GM20431 (cell line): ENCODE data around the gene TFAP2E.

Experiments used
- in situ Hi-C: fragments of 300-500 bp; cut with MseI, MboI; formaldehyde crosslinking; loops from one replicate; pipeline ENCODE4 v1.15.0; 2020; ENCODE audit warnings: low sequenced_read_pairs; ENCODE audit not compliant: unreplicated experiment

Gene TFAP2E

DNA sequence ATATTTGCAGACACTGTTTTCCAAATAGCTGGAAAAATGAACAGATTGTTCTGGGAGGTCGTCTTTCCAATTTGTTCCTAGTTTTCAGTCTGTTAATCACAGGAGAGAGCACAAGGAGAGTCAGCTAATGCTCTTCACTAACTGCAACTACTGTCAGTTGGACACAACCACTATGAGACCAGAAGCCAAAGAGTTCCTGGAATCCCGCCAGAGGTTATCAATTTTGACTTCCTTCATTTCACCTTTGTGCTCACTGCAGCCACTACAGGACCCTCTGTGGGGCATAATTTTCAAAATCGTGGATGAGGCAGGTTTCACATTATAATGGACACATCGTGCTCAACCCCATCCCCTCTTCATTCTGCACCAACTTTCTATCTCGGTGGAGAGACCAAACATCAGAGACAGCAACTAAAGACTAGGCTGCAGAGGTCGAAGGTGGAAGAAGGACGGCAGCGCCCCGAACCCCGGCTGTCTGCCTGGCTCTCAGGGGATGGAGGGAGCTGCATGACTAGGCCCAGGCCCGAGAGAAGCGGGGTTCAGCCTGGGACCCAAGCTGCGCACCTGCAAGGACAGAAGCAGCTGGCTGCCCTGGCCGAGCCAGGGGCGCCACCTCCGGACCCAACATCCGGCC is 16.5 kb upstream of the TFAP2E start:
- in situ Hi-C loops, result no loop called here

DNA sequence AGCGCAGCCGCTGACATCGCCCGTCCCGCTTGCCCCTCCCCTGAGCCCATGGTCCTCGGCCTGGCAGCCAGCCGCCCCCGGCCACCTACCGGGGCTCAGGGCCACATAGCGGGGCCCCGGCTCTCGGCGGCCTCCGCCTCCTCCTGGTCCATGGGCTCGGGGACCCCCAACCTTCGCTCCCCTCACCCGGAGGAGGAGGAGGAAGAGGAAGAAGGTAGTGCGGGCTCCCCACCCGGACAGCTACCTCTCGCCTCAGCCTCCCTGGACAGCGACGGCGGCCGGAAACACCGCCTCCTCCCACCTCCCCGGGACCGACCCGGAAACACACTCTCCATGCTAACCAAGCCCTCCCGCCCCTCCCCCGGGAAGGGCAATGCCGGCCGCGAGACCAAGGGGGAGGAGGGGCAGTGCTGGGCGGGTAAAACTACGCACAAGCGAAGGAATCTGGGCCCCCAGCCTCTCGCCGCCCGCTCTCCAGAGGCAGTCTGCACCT is 15.9 kb upstream of the TFAP2E start, which contains the start of gene KIAA0319L:
KIAA0319L (minus strand) TSS at position 286 of the 493 bp plus-strand sequence. CDS start 2,912 bp downstream, outside the sequence.
- in situ Hi-C loops, result no loop called here

DNA sequence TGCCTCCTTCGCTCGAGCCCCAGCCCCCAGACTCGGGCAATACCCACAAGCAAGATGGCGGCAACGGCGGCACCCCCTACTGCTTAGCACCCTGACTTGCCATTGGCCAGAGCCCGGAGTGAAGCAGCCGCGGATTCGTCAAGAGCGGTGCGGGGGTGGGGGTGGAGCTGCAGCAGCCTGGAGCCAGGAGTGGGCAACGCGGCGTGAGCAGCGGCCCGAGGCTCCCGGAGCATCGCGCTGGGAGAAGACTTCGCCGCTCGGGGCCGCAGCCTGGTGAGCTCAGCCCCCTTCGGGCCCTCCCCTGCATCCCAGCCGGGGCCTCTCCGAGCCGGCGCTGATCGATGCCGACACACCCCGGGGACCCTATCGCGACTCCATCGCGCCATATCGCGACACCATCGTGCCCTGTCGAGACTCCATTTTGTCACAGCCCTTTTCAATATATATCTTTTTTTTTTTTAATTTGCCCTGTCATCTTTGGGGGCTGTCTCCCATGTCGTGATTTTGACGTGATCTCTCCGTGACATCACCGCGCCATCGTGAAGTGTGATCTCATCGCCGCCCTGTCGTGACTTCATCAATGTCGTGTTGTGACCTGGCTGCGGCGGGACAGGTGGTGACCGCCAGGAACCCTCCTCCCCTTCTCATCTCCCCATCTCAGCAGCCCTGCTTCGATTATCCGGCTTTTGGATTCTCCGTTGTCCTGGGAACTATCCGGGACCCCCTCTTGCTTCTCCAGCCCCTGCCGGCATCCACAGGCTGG is 15.3 kb upstream of the TFAP2E start, which contains the start of gene NCDN:
NCDN (plus strand) TSS at position 189 of the 763 bp plus-strand sequence; CDS start at position 581, 392 bp downstream.
- in situ Hi-C loops, result no loop called here

- in situ Hi-C loops, result no loop called here
Measured at GRCh38 chr1:35558374-35559316, 14.5 kb upstream of the TFAP2E start.

GRCh38 chr1:35559317-35559944 is 13.7 kb upstream of the TFAP2E start:
- in situ Hi-C loops, result no loop called here

DNA sequence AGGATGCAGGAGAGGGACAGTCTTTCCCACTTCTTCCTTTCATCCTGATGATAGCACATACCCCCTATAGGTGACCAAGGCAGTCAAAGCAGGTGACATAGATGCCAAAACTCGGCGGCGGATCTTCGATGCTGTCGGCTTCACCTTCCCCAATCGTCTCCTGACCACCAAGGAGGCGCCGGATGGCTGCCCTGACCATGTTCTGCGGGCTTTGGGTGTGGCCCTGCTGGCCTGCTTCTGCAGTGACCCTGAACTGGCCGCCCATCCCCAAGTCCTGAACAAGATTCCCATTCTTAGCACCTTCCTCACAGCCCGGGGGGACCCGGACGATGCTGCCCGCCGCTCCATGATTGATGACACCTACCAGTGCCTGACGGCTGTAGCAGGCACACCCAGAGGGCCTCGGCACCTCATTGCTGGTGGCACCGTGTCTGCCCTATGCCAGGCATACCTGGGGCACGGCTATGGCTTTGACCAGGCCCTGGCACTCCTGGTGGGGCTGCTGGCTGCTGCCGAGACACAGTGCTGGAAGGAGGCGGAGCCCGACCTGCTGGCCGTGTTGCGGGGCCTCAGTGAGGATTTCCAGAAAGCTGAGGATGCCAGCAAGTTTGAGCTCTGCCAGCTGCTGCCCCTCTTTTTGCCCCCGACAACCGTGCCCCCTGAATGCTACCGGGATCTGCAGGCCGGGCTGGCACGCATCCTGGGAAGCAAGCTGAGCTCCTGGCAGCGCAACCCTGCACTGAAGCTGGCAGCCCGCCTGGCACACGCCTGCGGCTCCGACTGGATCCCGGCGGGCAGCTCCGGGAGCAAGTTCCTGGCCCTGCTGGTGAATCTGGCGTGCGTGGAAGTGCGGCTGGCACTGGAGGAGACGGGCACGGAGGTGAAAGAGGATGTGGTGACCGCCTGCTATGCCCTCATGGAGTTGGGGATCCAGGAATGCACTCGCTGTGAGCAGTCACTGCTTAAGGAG is 12.6 kb upstream of the TFAP2E start:
- in situ Hi-C loops, result loop anchor here (10.0 kb wide), 2 partner anchors 106 to 164 kb away; no protein-coding TSS in a partner anchor

DNA sequence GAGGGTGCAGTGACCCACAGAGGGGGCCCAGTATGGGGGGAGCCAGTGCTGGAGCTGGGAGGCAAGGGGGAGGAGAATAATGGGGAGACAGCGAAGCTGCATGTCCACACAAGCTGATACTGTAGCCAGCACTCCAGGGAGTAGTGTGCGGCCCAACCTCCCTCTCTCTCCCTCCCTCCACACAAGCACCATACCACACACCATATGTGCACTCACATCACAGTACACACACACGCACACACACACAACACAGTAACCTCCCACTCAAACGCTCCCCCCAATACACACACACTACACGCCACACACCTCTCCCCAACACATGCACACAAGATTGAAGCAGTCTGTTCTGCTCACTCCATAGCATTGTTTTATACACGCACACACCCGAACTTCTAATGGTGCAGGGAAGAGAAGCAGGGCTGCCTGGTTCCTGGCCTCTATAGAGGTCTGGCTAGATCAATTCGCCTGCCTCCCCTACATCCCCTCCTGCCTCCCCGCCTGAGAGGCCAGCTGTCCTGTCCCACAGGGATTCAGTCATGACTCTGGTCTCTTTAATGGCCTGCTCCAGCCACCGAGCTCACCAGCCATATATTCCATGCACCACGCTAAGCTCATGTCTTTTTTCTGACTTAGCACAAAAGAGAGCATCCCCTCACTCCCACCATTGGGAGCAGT is 11.7 kb upstream of the TFAP2E start:
- in situ Hi-C loops, result loop anchor here (10.0 kb wide), 2 partner anchors 107 to 163 kb away; no protein-coding TSS in a partner anchor

- in situ Hi-C loops, result loop anchor here (10.0 kb wide), 2 partner anchors 107 to 163 kb away; no protein-coding TSS in a partner anchor
Measured at GRCh38 chr1:35561972-35562680, 11.0 kb upstream of the TFAP2E start.

GRCh38 chr1:35563166-35563565 is 9.9 kb upstream of the TFAP2E start:
- in situ Hi-C loops, result loop anchor here (10.0 kb wide), 2 partner anchors 108 to 162 kb away; no protein-coding TSS in a partner anchor

GRCh38 chr1:35564037-35564883 is 8.9 kb upstream of the TFAP2E start:
- in situ Hi-C loops, result loop anchor here (10.0 kb wide), 2 partner anchors 109 to 161 kb away; no protein-coding TSS in a partner anchor

DNA sequence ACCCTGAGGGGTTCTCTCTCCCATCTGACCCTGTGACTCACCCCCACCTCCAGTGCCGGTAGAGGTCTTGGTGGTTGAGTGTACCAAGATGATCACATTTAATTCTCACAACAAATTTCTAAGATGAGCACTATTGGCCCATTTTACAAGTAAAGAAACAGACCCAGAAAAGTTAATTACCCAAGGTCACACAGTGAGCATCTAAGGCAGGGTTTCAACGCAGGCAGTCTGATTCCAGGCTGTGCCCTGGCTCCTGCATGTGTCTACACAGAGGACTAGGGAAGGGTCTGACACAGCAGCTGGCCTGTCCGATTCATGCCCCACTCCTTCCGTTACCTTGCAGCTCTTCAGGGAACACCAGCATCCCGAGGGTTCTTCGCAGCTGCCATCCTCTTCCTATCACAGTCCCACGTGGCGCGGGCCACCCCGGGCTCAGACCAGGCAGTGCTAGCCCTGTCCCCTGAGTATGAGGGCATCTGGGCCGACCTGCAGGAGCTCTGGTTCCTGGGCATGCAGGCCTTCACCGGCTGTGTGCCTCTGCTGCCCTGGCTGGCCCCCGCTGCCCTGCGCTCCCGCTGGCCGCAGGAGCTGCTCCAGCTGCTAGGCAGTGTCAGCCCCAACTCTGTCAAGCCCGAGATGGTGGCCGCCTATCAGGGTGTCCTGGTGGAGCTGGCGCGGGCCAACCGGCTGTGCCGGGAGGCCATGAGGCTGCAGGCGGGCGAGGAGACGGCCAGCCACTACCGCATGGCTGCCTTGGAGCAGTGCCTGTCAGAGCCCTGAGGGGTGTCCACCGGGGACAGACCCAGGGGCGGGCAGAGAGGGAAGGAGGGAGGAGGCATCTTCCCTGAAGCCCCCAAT is 8.0 kb upstream of the TFAP2E start:
- in situ Hi-C loops, result loop anchor here (10.0 kb wide), 2 partner anchors 110 to 160 kb away; no protein-coding TSS in a partner anchor

GRCh38 chr1:35565742-35566133 is 7.4 kb upstream of the TFAP2E start:
- in situ Hi-C loops, result loop anchor here (10.0 kb wide), 2 partner anchors 111 to 159 kb away; no protein-coding TSS in a partner anchor

GRCh38 chr1:35567947-35568558 is 5.1 kb upstream of the TFAP2E start:
- in situ Hi-C loops, result loop anchor here (10.0 kb wide), 2 partner anchors 113 to 157 kb away; no protein-coding TSS in a partner anchor

DNA sequence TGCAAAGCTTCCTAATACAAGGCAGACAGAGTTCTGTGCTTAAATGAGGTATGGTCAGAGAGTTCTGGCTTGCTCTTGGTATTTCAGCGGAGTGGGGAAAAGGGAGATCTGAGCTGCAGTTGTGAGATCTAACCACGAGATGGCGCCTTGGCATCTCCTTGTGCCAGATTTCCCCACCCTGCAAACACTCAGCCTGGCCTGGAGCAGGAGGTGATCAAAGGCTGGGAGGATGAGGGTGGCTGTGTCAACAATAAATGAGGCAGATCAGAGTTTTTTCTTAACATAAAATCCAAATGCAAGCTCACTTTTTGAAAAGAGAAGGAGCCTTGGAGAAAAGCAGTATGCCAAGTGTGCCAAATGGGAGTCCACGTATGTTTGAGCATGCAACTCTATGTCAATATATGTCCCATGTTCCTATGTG is 4.1 kb upstream of the TFAP2E start:
- in situ Hi-C loops, result loop anchor here (10.0 kb wide), 2 partner anchors 114 to 156 kb away; no protein-coding TSS in a partner anchor
